ENCODE data around the gene PTPRK.

The PTPRK gene
- 2.9 to 12.9 (median 3.4) reads per million in 4 experiments for total RNA-seq

- DNase-seq: peak; percentile 81
Observed at GRCh38 chr6:128520436-128521281, at the start of gene PTPRK. PTPRK (minus strand) TSS chr6:128520599; CDS start chr6:128520358, 241 bp downstream.

- DNase-seq: no peak
Observed at GRCh38 chr6:128567029-128567428, 46.6 kb upstream of the PTPRK start.

GRCh38 chr6:128560966-128561365 is 40.6 kb upstream of the PTPRK start:
- DNase-seq: no peak

GRCh38 chr6:128558924-128559323 is 38.5 kb upstream of the PTPRK start:
- no peak for DNase-seq

- DNase-seq: no peak
Observed at GRCh38 chr6:128558021-128558420, 37.6 kb upstream of the PTPRK start.

GRCh38 chr6:128557081-128557480 is 36.7 kb upstream of the PTPRK start:
- DNase-seq: no peak

- DNase-seq: no peak
Observed at GRCh38 chr6:128554302-128554701, 33.9 kb upstream of the PTPRK start.

- no peak for DNase-seq
Observed at GRCh38 chr6:128541261-128541660, 20.9 kb upstream of the PTPRK start.

GRCh38 chr6:128538763-128539162 is 18.4 kb upstream of the PTPRK start:
- no peak for DNase-seq

- no peak for DNase-seq
Observed at GRCh38 chr6:128532827-128533226, 12.4 kb upstream of the PTPRK start.

GRCh38 chr6:128532136-128532535 is 11.7 kb upstream of the PTPRK start:
- DNase-seq: no peak

- no peak for DNase-seq
Observed at GRCh38 chr6:128531696-128532095, 11.3 kb upstream of the PTPRK start.

GRCh38 chr6:128528241-128528640 is 7.8 kb upstream of the PTPRK start:
- DNase-seq: no peak

GRCh38 chr6:128527375-128527774 is 7.0 kb upstream of the PTPRK start:
- no peak for DNase-seq

GRCh38 chr6:128526152-128526914 is 5.9 kb upstream of the PTPRK start:
- DNase-seq: no peak

- no peak for DNase-seq
Observed at GRCh38 chr6:128525406-128525805, 5.0 kb upstream of the PTPRK start.

GRCh38 chr6:128521282-128521632 is 858 bp upstream of the PTPRK start:
- DNase-seq: no peak

GRCh38 chr6:128519931-128520435 is 416 bp downstream of the PTPRK start:
- peak; percentile 38 for DNase-seq

GRCh38 chr6:128519132-128519930 is 1.1 kb downstream of the PTPRK start:
- DNase-seq: peak; percentile 12

GRCh38 chr6:128518434-128519131 is 1.8 kb downstream of the PTPRK start:
- DNase-seq: no peak

GRCh38 chr6:128517124-128517523 is 3.3 kb downstream of the PTPRK start:
- no peak for DNase-seq

- no peak for DNase-seq
Observed at GRCh38 chr6:128516514-128516898, 3.9 kb downstream of the PTPRK start.
